Mesothelial cell of epicardium (in vitro differentiated cells): ENCODE measurements around the gene FARSB. TPM values are rescaled to one million over a fixed set of nuclear protein-coding genes. Genes with fewer than 3 reads are reported as not detected.

Experiments
- DNase-seq, 2 experiments: peaks; one replicate each; pipeline ENCODE4 v3.0.0; 2021; ENCODE audit warnings: low spot score in 2 of 2; ENCODE audit not compliant: unreplicated experiment in 2 of 2
- H3K27ac Mint-ChIP-seq: 2 replicates; pipeline ENCODE4 v1.8.0; 2021; ENCODE audit warnings: mixed read lengths
- H3K27me3 Mint-ChIP-seq: 2 replicates; pipeline ENCODE4 v1.8.0; 2021; ENCODE audit warnings: low read depth, mixed read lengths
- H3K36me3 Mint-ChIP-seq: 2 replicates; pipeline ENCODE4 v1.8.0; 2021; ENCODE audit warnings: mixed read lengths
- H3K4me1 Mint-ChIP-seq: 2 replicates; pipeline ENCODE4 v1.8.0; 2021; ENCODE audit warnings: mixed read lengths
- H3K4me3 Mint-ChIP-seq: 2 replicates; pipeline ENCODE4 v1.8.0; 2021; ENCODE audit warnings: mild to moderate bottlenecking, moderate library complexity, mixed read lengths
- H3K9me3 Mint-ChIP-seq: 2 replicates; pipeline ENCODE4 v1.8.0; 2021; ENCODE audit warnings: mixed read lengths
- total RNA-seq: library from RNA; stranded (reverse); gene quantifications from 3 replicates; pipeline ENCODE4 v1.2.1, GENCODE V29; 2021
- TF ChIP-seq, protein P1 (sequence below): fragments of 200-600 bp; sonication (generic); IDR thresholded peaks from one replicate; pipeline ENCODE4 v1.5.0; 2021; ENCODE audit warnings: antibody characterized with exemption; ENCODE audit not compliant: unreplicated experiment

FARSB gene
- total RNA-seq, 1 donor from 2014 or later, result 17.7 TPM

- Mint-ChIP-seq H3K27me3 (no peaks in the 10 kb centered on the region), H3K9me3 (no peaks in the 10 kb centered on the region), H3K27ac (no peak overlapping the region), H3K4me3 (no peak overlapping the region), H3K36me3 (peaks cover 34% of the 10 kb centered on the region), H3K4me1 (no peaks in the 10 kb centered on the region)
- TF ChIP-seq, protein P1, sequence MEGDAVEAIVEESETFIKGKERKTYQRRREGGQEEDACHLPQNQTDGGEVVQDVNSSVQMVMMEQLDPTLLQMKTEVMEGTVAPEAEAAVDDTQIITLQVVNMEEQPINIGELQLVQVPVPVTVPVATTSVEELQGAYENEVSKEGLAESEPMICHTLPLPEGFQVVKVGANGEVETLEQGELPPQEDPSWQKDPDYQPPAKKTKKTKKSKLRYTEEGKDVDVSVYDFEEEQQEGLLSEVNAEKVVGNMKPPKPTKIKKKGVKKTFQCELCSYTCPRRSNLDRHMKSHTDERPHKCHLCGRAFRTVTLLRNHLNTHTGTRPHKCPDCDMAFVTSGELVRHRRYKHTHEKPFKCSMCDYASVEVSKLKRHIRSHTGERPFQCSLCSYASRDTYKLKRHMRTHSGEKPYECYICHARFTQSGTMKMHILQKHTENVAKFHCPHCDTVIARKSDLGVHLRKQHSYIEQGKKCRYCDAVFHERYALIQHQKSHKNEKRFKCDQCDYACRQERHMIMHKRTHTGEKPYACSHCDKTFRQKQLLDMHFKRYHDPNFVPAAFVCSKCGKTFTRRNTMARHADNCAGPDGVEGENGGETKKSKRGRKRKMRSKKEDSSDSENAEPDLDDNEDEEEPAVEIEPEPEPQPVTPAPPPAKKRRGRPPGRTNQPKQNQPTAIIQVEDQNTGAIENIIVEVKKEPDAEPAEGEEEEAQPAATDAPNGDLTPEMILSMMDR, result no peak
- no peak for DNase-seq
Observed at GRCh38 chr2:222623756-222624309, 32.1 kb downstream of the FARSB start.

DNA sequence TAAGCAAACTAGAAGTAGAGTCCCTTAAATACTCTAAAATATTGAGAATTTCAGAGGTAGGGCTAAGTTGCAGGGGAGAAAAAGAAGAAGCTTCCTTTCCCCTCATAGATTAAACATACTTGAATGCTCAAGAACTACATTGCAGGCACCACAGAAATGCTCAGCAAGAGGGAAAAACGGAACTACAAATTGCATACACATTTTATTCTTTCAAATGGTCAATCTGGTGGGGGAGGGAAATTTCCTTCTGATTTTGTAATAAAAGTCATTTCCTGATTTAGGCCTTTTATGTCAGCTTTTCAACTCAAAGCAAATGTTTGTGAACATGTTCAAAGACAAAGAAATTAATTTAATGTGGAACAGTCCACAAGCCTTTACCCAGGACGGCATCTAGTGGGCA is 33.0 kb downstream of the FARSB start:
- H3K9me3 Mint-ChIP-seq, result no peaks in the 10 kb centered on the region

GRCh38 chr2:222621893-222622292 is 34.0 kb downstream of the FARSB start:
- Mint-ChIP-seq H3K4me3 (no peak overlapping the region), H3K4me1 (no peaks in the 10 kb centered on the region), H3K36me3 (peaks cover 23% of the 10 kb centered on the region), H3K27ac (no peak overlapping the region), H3K27me3 (no peaks in the 10 kb centered on the region), H3K9me3 (no peaks in the 10 kb centered on the region)
- TF ChIP-seq, protein P1, result no peak
- no peak for DNase-seq

More for the DNA sequence above, 33.0 kb downstream of the FARSB start:
- Mint-ChIP-seq H3K27ac (no peak overlapping the region), H3K27me3 (no peaks in the 10 kb centered on the region), H3K4me1 (no peaks in the 10 kb centered on the region), H3K4me3 (no peak overlapping the region), H3K36me3 (peaks cover 33% of the 10 kb centered on the region)
- TF ChIP-seq, protein P1, result no peak
- DNase-seq, result no peak

DNA sequence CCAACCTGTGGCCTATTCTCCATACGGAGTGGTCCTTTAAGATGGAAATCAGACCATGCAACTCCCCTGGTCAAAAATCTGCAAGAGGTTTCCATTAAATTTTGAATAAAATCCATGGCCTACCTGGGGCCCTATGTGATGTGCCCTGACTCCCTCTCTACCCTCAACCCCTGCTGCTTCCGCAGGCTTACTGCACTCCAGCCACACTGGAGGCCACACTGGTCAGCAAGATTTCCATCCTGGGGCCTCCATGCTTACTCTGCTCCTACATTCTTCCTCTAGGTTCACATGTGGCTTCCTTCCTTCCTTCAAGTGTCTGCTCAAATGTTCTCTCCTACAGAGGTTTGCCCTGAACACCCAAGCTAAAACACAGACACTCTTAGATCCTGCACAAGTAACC is 40.6 kb downstream of the FARSB start:
- TF ChIP-seq, protein P1, result no peak
- Mint-ChIP-seq H3K9me3 (no peaks in the 10 kb centered on the region), H3K4me1 (no peaks in the 10 kb centered on the region), H3K36me3 (peaks cover 18% of the 10 kb centered on the region), H3K27me3 (no peaks in the 10 kb centered on the region), H3K4me3 (no peak overlapping the region), H3K27ac (no peak overlapping the region)
- DNase-seq, result no peak

DNA sequence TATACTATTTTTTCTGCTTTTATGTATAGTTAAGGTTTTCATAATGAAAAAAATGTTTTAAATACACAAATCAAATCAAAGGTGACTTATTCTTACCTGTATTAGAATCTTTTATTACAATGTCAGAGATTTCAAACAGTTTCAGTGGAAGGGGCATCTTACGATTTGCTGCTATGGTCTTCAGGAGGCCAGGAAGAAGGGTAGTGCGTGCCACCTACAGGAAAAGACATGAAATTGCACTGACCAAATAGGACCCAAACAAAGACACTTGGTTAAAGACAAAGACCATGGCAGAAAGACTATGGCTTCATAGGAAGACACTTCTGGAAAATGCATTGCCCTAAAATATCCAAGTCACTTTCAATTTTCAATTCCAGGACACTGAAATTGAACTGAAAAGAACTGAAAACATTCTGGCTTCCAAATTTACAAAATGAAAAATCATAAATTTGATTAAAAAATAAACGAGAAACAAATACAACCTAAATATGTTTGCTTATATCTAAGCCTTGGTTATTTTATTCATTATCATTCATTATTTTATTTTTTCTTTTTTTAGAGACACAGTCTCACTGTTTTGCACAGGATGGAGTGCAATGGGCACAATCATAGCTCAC is 42.1 kb downstream of the FARSB start:
- H3K9me3 Mint-ChIP-seq, result no peaks in the 10 kb centered on the region
- peaks cover 16% of the 10 kb centered on the region for H3K36me3 Mint-ChIP-seq
- no peak overlapping the region for H3K4me3 Mint-ChIP-seq
- H3K27me3 Mint-ChIP-seq, result no peaks in the 10 kb centered on the region
- TF ChIP-seq, protein P1, result peak; percentile 75
- H3K4me1 Mint-ChIP-seq, result no peaks in the 10 kb centered on the region
- H3K27ac Mint-ChIP-seq, result no peak overlapping the region
- no peak for DNase-seq
